GM23338 (cell line): ENCODE data around the gene HIVEP3. TPM values are rescaled to one million over a fixed set of nuclear protein-coding genes. Genes with fewer than 3 reads are reported as not detected.

Experiments
- ATAC-seq: fragments of 200-7000 bp; cut with Tn5 transposase; 3 replicates; pipeline ENCODE4 v1.9.1; 2020
- DNase-seq: peaks from one replicate; pipeline ENCODE4 v3.0.0-alpha.2; 2015; ENCODE audit warnings: low spot score
- H2AFZ ChIP-seq: fragments of 200-600 bp; sonication (generic); 2 replicates; pipeline ENCODE4 v1.8.0; 2016; ENCODE audit warnings: antibody characterized with exemption, mild to moderate bottlenecking, moderate library complexity
- H3F3A ChIP-seq: fragments of 200-600 bp; sonication (generic); replicated peaks from 2 replicates; pipeline ENCODE4 v1.8.0; 2017; ENCODE audit warnings: antibody characterized with exemption, mixed run types, low read depth
- H3K27ac ChIP-seq: fragments of 200-600 bp; sonication (generic); 2 replicates; pipeline ENCODE4 v1.6.1; 2016; ENCODE audit warnings: low read depth
- H3K27me3 ChIP-seq: fragments of 200-600 bp; sonication (generic); 2 replicates; pipeline ENCODE4 v1.8.0; 2016; ENCODE audit warnings: mild to moderate bottlenecking, mixed run types, moderate library complexity; ENCODE audit not compliant: insufficient read depth
- H3K36me3 ChIP-seq: fragments of 200-600 bp; sonication (generic); 2 replicates; pipeline ENCODE4 v1.8.0; 2016; ENCODE audit warnings: mild to moderate bottlenecking; ENCODE audit not compliant: insufficient read depth
- H3K4me1 ChIP-seq: fragments of 200-600 bp; sonication (generic); 2 replicates; pipeline ENCODE4 v1.8.0; 2016; ENCODE audit warnings: mild to moderate bottlenecking, moderate library complexity; ENCODE audit not compliant: insufficient read depth
- H3K4me2 ChIP-seq: fragments of 200-600 bp; sonication (generic); 2 replicates; pipeline ENCODE4 v1.7.1; 2017; ENCODE audit warnings: mixed run types
- H3K4me3 ChIP-seq: fragments of 200-600 bp; sonication (generic); 2 replicates; pipeline ENCODE4 v1.6.1; 2016; ENCODE audit warnings: mixed run types
- H3K79me2 ChIP-seq: fragments of 200-600 bp; sonication (generic); replicated peaks from 2 replicates; pipeline ENCODE4 v1.8.0; 2017; ENCODE audit warnings: mild to moderate bottlenecking; ENCODE audit not compliant: insufficient read depth
- H3K9me2 ChIP-seq: fragments of 200-600 bp; sonication (generic); 2 replicates; pipeline ENCODE4 v1.8.0; 2017; ENCODE audit not compliant: insufficient read depth
- H4K20me1 ChIP-seq: fragments of 200-600 bp; sonication (generic); replicated peaks from 2 replicates; pipeline ENCODE4 v1.8.0; 2017; ENCODE audit warnings: mild to moderate bottlenecking; ENCODE audit not compliant: insufficient read depth
- H3K27ac Mint-ChIP-seq: 2 replicates; pipeline ENCODE4 v1.8.0; 2020; ENCODE audit warnings: inconsistent platforms, mild to moderate bottlenecking, moderate library complexity, mixed read lengths
- H3K27me3 Mint-ChIP-seq: 3 replicates; pipeline ENCODE4 v1.8.0; 2022; ENCODE audit warnings: low read depth, mild to moderate bottlenecking, moderate library complexity, mixed read lengths, inconsistent platforms; ENCODE audit not compliant: insufficient read depth, poor library complexity
- H3K36me3 Mint-ChIP-seq: 3 replicates; pipeline ENCODE4 v1.8.0; 2021; ENCODE audit warnings: low read depth, mild to moderate bottlenecking, inconsistent platforms, moderate library complexity, mixed read lengths
- H3K4me1 Mint-ChIP-seq: 3 replicates; pipeline ENCODE4 v1.8.0; 2020; ENCODE audit warnings: mild to moderate bottlenecking, inconsistent platforms, mixed read lengths
- H3K4me3 Mint-ChIP-seq: 3 replicates; pipeline ENCODE4 v1.8.0; 2021; ENCODE audit warnings: moderate library complexity, mild to moderate bottlenecking, inconsistent platforms, mixed read lengths
- H3K9me3 Mint-ChIP-seq: 3 replicates; pipeline ENCODE4 v1.8.0; 2020; ENCODE audit warnings: moderate library complexity, mild to moderate bottlenecking, inconsistent platforms, mixed read lengths
- CREB1 ChIP-seq: fragments of 250-450 bp; sonication (Bioruptor Pico); IDR thresholded peaks from 2 replicates; pipeline ENCODE4 v1.5.0; 2020; ENCODE audit warnings: low read depth, mild to moderate bottlenecking, moderate library complexity
- CTCF ChIP-seq, 2 experiments: fragments of 200-600 bp in 1 of 2; sonication (generic) in 1 of 2; conservative IDR thresholded peaks; 2 replicates each; pipeline versions ENCODE4 v1.5.1 to v1.6.1; 2016 to 2017; ENCODE audit warnings: antibody characterized with exemption in 2 of 2, low read depth in 2 of 2, mild to moderate bottlenecking in 2 of 2, moderate library complexity in 1 of 2
- ETS1 ChIP-seq: IDR thresholded peaks from 2 replicates; pipeline ENCODE4 v1.6.1; 2016; ENCODE audit warnings: antibody characterized with exemption
- EZH2 ChIP-seq: fragments of 200-600 bp; sonication (generic); IDR thresholded peaks from one replicate; pipeline ENCODE4 v1.8.0; 2017; ENCODE audit warnings: antibody characterized with exemption, mild to moderate bottlenecking, low read depth; ENCODE audit not compliant: unreplicated experiment
- JUNB ChIP-seq: IDR thresholded peaks from one replicate; pipeline ENCODE4 v1.6.1; 2016; ENCODE audit warnings: antibody characterized with exemption; ENCODE audit not compliant: unreplicated experiment
- NANOG ChIP-seq: IDR thresholded peaks from 2 replicates; pipeline ENCODE4 v1.6.1; 2016; ENCODE audit warnings: antibody characterized with exemption, borderline replicate concordance
- POLR2AphosphoS5 ChIP-seq: IDR thresholded peaks from 2 replicates; pipeline ENCODE4 v1.6.1; 2016; ENCODE audit warnings: antibody characterized with exemption, low read depth
- ZNF114 ChIP-seq: fragments of 250-450 bp; sonication (Bioruptor Pico); IDR thresholded peaks from 2 replicates; pipeline ENCODE4 v1.5.0; 2020; ENCODE audit warnings: mild to moderate bottlenecking, moderate library complexity
- ZNF462 ChIP-seq: fragments of 250-450 bp; sonication (Bioruptor Pico); IDR thresholded peaks from 2 replicates; pipeline ENCODE4 v1.5.0; 2020; ENCODE audit warnings: mild to moderate bottlenecking, moderate library complexity
- polyA plus RNA-seq: library from polyadenylated mRNA; unstranded; fragments of >200 nt; fragmentation: Nextera tagmentation; extraction: Ambion mirVana; gene quantifications from 2 replicates; pipeline ENCODE4 v1.2.1, GENCODE V29; 2016
- total RNA-seq: library from RNA; depleted of rRNA; stranded (reverse); fragments of >200 nt; shearing (Covaris generic); gene quantifications from 2 replicates; pipeline ENCODE4 v1.2.3, GENCODE V29; 2014

The HIVEP3 gene
- total and polyA plus RNA-seq, 2 experiments from 2014 or later, result 0.14 to 0.24 TPM

GRCh38 chr1:41468122-41468762, 450.5 kb downstream of the HIVEP3 start (continued):
- TF ChIP-seq ZNF462 (CRISPR knock-in tag) (no peak), NANOG (no peak), JUNB (no peak)

GRCh38 chr1:41467673-41468072, 451.0 kb downstream of the HIVEP3 start:
- no peaks in the 10 kb centered on the region for H3F3A ChIP-seq
- no peaks in the 10 kb centered on the region for H4K20me1 ChIP-seq
- H3K27me3 Mint-ChIP-seq, result peaks cover 1% of the 10 kb centered on the region
- H3K9me3 Mint-ChIP-seq, result no peaks in the 10 kb centered on the region
- H3K4me1 ChIP-seq, result no peaks in the 10 kb centered on the region
- DNase-seq (no peak), ATAC-seq (no peak)
- H3K4me1 Mint-ChIP-seq, result no peaks in the 10 kb centered on the region
- H3K27ac Mint-ChIP-seq, result no peak overlapping the region
- H3K4me2 ChIP-seq, result no peak overlapping the region
- no peak overlapping the region for H3K4me3 Mint-ChIP-seq
- no peaks in the 10 kb centered on the region for H3K9me2 ChIP-seq
- H3K27ac ChIP-seq, result no peak overlapping the region
- no peaks in the 10 kb centered on the region for H3K36me3 Mint-ChIP-seq
- H3K4me3 ChIP-seq, result no peak overlapping the region
- H3K79me2 ChIP-seq, result no peaks in the 10 kb centered on the region
- H3K27me3 ChIP-seq, result no peaks in the 10 kb centered on the region
- no peak overlapping the region for H2AFZ ChIP-seq
- H3K36me3 ChIP-seq, result no peaks in the 10 kb centered on the region
- no peak for TF ChIP-seq JUNB
- no peak for TF ChIP-seq NANOG
- TF ChIP-seq CREB1 (CRISPR knock-in tag), result no peak
- TF ChIP-seq EZH2, result no peak
- no peak for TF ChIP-seq POLR2AphosphoS5
- TF ChIP-seq ETS1, result no peak
- no peak for TF ChIP-seq CTCF (conservative IDR thresholded peaks at IDR 0.05; ENCODE audit: low read depth in 2 of 2)
- TF ChIP-seq ZNF114, result no peak
